H1 (cell line): ENCODE data around the gene ZSCAN25. TPM values are rescaled to one million over a fixed set of nuclear protein-coding genes. Genes with fewer than 3 reads are reported as not detected.

Experiments
- SIRT6 ChIP-seq: IDR thresholded peaks from one replicate; pipeline ENCODE4 v1.7.1; 2012; ENCODE audit warnings: low read length, inconsistent platforms
- polyA plus RNA-seq, 7 experiments: library from polyadenylated mRNA; depleted of rRNA in 3 of 7; stranded (reverse) in 5 of 7; unstranded in 2 of 7; fragments of >200 nt in 5 of 7; fragments of 200-250 nt in 2 of 7; gene quantifications; 1 replicate in 5 of 7; 2 replicates in 1 of 7; 4 replicates in 1 of 7; pipeline versions ENCODE4 v1.2.1 to v1.2.3, GENCODE V29; 2011 to 2013; ENCODE audit warnings: missing spikeins in 2 of 7, mixed read lengths in 2 of 7
- total RNA-seq: library from RNA; stranded (reverse); fragmentation: NEBNext Ultra II Directional; extraction: Animal tissue kit (Norgen Biotek cat#: 25700); gene quantifications from 2 replicates; pipeline ENCODE4 v1.2.1, GENCODE V29; 2021

Gene ZSCAN25
- total and polyA plus RNA-seq, 2 of the 8 experiments (the other 6 are each of a cell fraction or from before 2014, with no cell fraction given): 10.1 to 18.6 TPM

DNA sequence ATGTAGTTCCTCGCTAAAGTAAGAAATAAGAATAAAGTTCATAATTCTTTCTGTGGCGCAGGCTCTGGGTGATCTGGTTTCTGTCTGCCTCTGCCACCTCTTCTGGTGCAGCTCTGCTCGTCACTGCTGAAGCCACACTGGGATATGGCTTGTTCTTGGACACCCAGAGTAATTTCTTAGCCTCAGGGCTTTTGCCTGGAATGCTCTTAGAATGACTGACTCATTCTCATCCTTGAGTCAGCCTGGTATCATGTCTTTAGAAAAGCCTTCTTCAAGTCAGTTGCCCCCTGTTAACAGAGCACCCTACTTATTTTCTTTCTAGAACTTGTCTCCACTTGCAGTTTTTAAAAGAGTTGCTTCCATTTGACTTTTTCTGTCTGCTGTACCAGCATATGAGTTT, 2.0 kb downstream of the ZSCAN25 start (continued):
- TF ChIP-seq SIRT6: no peak
